Measurements from ENCODE around the gene PLPP6. TPM values are rescaled to one million over a fixed set of nuclear protein-coding genes. Genes with fewer than 3 reads are reported as not detected.

The PLPP6 gene
- total and polyA plus RNA-seq, 2 donors (not counting 1 experiment from before 2014, with no cell fraction given) = 6.3 to 14.3 TPM

- ChIA-PET CTCF (no interaction called here), POLR2A (no interaction called here)
- no peak overlapping the region for H2AFZ ChIP-seq (ENCODE audit: insufficient read depth, low read depth, low read length, poor library complexity, severe bottlenecking)
- H3K27me3 ChIP-seq (replicated peaks in 1 of 4; ENCODE audit: control extremely low read depth in 1 of 4, control insufficient read depth in 3 of 4, insufficient read depth in 4 of 4, low read length in 3 of 4) = no peaks in the 10 kb centered on the region
- H3K4me2 ChIP-seq (replicated peaks; ENCODE audit: low read depth, low read length, poor library complexity, severe bottlenecking) = no peak overlapping the region
- H3K9me3 ChIP-seq (ENCODE audit: control extremely low read depth in 1 of 3, control insufficient read depth in 2 of 3, insufficient read depth in 1 of 3, low read length in 2 of 3) = no peaks in the 10 kb centered on the region
- H3K27ac Mint-ChIP-seq = no peak overlapping the region
- TF ChIP-seq EZH2 (IDR thresholded peaks at IDR 0.05; ENCODE audit: borderline replicate concordance, insufficient read depth, low read depth, low read length, poor library complexity, severe bottlenecking) (no peak), CTCF (IDR thresholded peaks at IDR 0.05) (no peak)
- H3K27ac ChIP-seq (ENCODE audit: low read length in 2 of 2) = no peak overlapping the region
- no peaks in the 10 kb centered on the region for H3K79me2 ChIP-seq (ENCODE audit: control insufficient read depth, insufficient read depth, low read length)
- no peaks in the 10 kb centered on the region for H4K20me1 ChIP-seq (ENCODE audit: control insufficient read depth, insufficient read depth, low read length, poor library complexity, severe bottlenecking)
- no peak for DNase-seq
- H3K4me1 ChIP-seq (ENCODE audit: control insufficient read depth in 2 of 2, insufficient read depth in 2 of 2, low read length in 2 of 2) = no peaks in the 10 kb centered on the region
- H3K4me3 Mint-ChIP-seq = no peak overlapping the region
- H3K9me3 Mint-ChIP-seq (ENCODE audit: insufficient read depth) = no peaks in the 10 kb centered on the region
- no peaks in the 10 kb centered on the region for H3K4me1 Mint-ChIP-seq
- H3K4me3 ChIP-seq (ENCODE audit: control extremely low read depth in 1 of 5, extremely low read depth in 1 of 5, insufficient read depth in 1 of 5, low read depth in 2 of 5, low read length in 4 of 5) = no peak overlapping the region
- no peaks in the 10 kb centered on the region for H3K27me3 Mint-ChIP-seq
- no peak for ATAC-seq (ENCODE audit: low read depth)
- no CpG with 5 or more reads among the region's 2 CpGs for WGBS (ENCODE audit: insufficient coverage)
- peaks cover 7 to 14% of the 10 kb centered on the region in 2 experiments for H3K36me3 ChIP-seq (replicated peaks in 1 of 2; ENCODE audit: control extremely low read depth in 1 of 2, control insufficient read depth in 1 of 2, extremely low read depth in 1 of 2, insufficient read depth in 2 of 2, low read length in 1 of 2)
- intact Hi-C loops (cut with micrococcal nuclease) = no loop called here
- H3K9ac ChIP-seq (ENCODE audit: low read length) = no peak overlapping the region
Observed at GRCh38 chr9:4704129-4704528, 42.0 kb downstream of the PLPP6 start.

GRCh38 chr9:4706021-4706420 is 43.9 kb downstream of the PLPP6 start:
- no peaks in the 10 kb centered on the region for H3K27me3 Mint-ChIP-seq
- no peak overlapping the region for H3K4me2 ChIP-seq (replicated peaks; ENCODE audit: low read depth, low read length, poor library complexity, severe bottlenecking)
- H3K27ac ChIP-seq (ENCODE audit: low read length in 2 of 2) = no peak overlapping the region
- TF ChIP-seq EZH2 (IDR thresholded peaks at IDR 0.05; ENCODE audit: borderline replicate concordance, insufficient read depth, low read depth, low read length, poor library complexity, severe bottlenecking) (no peak), CTCF (IDR thresholded peaks at IDR 0.05) (no peak)
- H3K9me3 ChIP-seq (ENCODE audit: control extremely low read depth in 1 of 3, control insufficient read depth in 2 of 3, insufficient read depth in 1 of 3, low read length in 2 of 3) = no peaks in the 10 kb centered on the region
- H3K4me1 ChIP-seq (ENCODE audit: control insufficient read depth in 2 of 2, insufficient read depth in 2 of 2, low read length in 2 of 2) = no peaks in the 10 kb centered on the region
- intact Hi-C loops (cut with micrococcal nuclease) = no loop called here
- H3K9ac ChIP-seq (ENCODE audit: low read length) = no peak overlapping the region
- H3K79me2 ChIP-seq (ENCODE audit: control insufficient read depth, insufficient read depth, low read length) = no peaks in the 10 kb centered on the region
- H3K27ac Mint-ChIP-seq = no peak overlapping the region
- no peaks in the 10 kb centered on the region for H3K4me1 Mint-ChIP-seq
- H3K9me3 Mint-ChIP-seq (ENCODE audit: insufficient read depth) = no peaks in the 10 kb centered on the region
- DNase-seq (no peak), ATAC-seq (ENCODE audit: low read depth) (no peak)
- peaks cover 10 to 12% of the 10 kb centered on the region in 2 experiments for H3K36me3 ChIP-seq (replicated peaks in 1 of 2; ENCODE audit: control extremely low read depth in 1 of 2, control insufficient read depth in 1 of 2, extremely low read depth in 1 of 2, insufficient read depth in 2 of 2, low read length in 1 of 2)
- ChIA-PET CTCF (no interaction called here), POLR2A (no interaction called here)
- no peak overlapping the region for H2AFZ ChIP-seq (ENCODE audit: insufficient read depth, low read depth, low read length, poor library complexity, severe bottlenecking)
- no peak overlapping the region for H3K4me3 Mint-ChIP-seq
- WGBS (ENCODE audit: insufficient coverage) = 83% methylated on average over 1 of the region's 2 CpGs
- H3K4me3 ChIP-seq (ENCODE audit: control extremely low read depth in 1 of 5, extremely low read depth in 1 of 5, insufficient read depth in 1 of 5, low read depth in 2 of 5, low read length in 4 of 5) = no peak overlapping the region
- no peaks in the 10 kb centered on the region for H4K20me1 ChIP-seq (ENCODE audit: control insufficient read depth, insufficient read depth, low read length, poor library complexity, severe bottlenecking)
- no peaks in the 10 kb centered on the region for H3K27me3 ChIP-seq (replicated peaks in 1 of 4; ENCODE audit: control extremely low read depth in 1 of 4, control insufficient read depth in 3 of 4, insufficient read depth in 4 of 4, low read length in 3 of 4)

Measured in B cell (primary cell).